NK-92 treated with Interleukin-12 subunit alpha and Interleukin-12 subunit beta, amount 100 ng/mL, for 24 hours (cell line): Measurements from ENCODE around the gene MYBL2.
"Not testable (repeated sequence)": the region's sequence is repeated elsewhere in the genome, so short reads cannot be mapped to it uniquely, and the experiment has no call there.

ENCODE experiments used
- DNase-seq: peaks from one replicate; lab custom pipeline; 2025; lab: John Stamatoyannopoulos, UW

MYBL2 gene

DNA sequence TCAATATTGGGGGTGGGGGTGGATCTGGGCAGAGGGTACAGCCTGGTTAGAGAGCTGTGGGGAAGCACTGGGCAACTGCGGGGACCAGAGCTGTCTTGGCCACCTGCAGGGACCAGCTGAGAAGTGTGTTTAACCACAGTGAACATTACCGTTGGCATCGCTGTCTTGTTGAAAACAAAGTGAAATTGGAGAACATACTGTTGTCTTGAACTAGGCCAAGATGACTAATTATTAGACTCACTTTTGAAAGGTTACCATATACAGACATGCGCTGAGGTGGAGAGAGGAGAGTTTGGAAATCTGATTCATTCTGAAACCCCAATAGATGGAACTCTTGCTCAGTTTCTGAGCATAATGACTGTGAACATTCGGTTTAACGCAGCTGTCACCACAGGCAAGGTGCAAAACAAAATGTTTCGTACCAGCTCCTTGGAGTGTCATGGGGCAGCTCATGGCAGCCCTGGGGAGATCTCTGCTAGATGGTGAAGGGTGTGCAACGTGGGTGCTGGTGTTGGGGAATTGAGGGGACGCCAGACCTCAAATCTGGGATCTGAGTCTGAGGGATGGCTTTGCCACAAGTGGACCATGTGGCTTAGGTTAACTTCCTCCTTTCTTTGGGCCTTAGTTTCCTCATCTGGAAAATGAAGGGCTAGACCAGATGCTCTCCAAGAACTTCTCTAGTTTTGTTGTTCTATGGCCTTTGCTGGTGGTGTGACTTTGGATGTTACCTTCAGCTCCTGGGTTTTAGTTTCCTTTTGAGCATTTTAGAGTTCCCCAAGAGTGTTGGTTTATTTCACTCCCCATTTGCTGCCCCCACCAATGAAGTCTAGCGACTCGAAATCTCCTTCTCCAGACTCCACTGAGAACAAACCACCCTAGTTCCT, 84.5 kb downstream of the MYBL2 start:
- peak; percentile 67 for DNase-seq

DNA sequence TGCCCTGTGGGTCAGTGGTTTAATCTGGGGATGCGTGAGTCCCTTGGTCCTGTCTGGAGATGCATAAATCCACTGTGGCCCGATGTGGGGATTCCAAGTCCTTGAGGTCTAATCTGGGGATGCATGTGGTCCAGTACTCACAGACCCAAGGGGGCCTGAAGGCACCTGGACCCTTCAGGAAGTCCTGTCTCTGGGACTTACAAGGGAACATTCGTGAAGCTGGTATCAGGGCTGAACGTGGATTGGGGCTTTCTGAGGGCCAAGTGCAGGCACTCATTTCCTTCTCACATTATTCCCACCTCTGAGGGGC, 85.1 kb downstream of the MYBL2 start:
- no peak for DNase-seq

- peak; percentile 79 for DNase-seq
These were observed 85.8 kb downstream of the MYBL2 start for GRCh38 chr20:43752561-43753301.

DNA sequence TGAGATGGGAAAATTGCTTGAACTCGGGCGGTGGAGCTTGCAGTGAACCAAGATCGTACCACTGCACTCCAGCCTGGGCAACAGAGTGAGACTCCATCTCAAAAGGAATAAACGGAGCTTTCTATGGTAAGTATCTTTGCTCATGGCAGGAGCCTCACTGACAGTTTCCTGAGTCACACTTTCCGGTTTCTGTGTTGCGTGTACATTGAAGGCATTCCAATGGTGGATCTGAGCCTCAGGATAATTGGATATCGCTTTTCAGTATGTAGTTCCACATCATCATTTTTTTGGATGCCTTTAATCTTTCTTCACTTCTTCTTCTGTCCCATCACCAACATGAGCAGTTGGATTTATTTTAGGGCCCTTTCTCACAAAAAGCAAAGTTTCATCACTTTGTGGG, 88.5 kb downstream of the MYBL2 start:
- no peak for DNase-seq

- no peak for DNase-seq
These were observed 88.9 kb downstream of the MYBL2 start for GRCh38 chr20:43755851-43756250.

GRCh38 chr20:43757888-43758287, 91.0 kb downstream of the MYBL2 start:
- not testable (repeated sequence) for DNase-seq

DNA sequence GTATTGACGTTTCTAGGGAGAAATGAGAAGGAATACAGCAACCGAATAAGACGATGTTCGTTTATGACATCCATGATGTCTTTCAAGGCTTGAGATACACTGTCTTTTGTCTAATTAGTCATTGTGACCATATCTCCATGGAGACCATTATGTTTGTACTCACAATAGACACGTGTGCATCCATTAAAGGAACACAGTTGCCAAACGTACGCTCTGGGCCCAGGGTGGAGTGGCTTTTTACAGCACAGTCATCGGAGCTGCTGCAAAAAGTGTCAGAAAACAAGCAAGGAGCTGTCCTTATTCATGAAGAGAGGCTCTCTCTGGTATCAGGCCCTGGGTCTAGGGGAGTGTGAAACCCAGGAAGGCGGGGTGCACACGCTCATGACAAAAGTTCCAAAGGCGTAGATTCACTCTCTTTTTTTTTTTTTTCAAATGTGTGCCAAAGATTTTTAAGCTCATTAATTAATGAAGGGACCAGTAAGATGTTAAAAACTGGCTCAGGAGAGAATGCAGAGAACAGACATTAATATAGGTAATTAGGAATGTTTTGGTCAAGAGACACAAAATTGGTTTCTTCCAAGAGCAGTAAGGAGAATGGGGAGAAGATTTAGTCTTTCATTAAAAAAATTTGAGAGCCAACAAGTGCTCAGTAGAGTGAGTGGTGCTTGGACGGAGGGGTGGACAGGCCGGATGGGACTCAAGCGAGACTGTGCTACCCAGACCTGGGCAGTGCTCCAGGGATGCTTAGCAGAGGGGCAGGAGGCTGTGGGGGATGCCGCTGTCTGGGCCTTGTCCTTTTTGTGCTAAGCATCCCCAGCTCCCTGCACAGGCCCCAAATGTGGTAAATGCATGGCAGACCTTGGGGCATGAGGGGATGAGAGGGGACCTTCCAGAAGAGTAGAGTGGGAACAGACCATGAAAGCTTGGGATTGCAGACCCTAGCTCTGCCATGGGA, 94.7 kb downstream of the MYBL2 start:
- no peak for DNase-seq

DNA sequence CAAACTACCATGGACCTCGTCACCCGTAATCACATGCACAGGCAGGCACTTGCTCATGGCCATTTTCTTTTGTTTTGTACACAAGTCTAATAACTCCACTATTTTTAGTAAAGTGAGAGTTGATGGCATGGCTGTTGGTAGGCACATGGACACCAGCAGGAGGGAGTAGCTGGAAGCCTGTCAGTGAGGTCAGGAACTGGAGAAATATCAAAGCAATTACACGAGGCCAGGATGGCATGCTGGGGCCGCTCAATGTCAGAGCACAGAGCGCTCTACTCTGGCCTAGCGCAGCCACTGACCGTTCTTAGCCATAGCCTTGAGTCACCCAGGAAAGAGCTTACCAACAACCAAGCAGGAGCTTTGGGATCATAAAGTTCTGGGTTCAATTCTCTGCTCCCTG, 96.0 kb downstream of the MYBL2 start:
- DNase-seq = no peak

GRCh38 chr20:43765916-43766315, 99.0 kb downstream of the MYBL2 start:
- no peak for DNase-seq
